HCT116 (cell line): ENCODE results near the gene WDPCP. TPM values are rescaled to one million over a fixed set of nuclear protein-coding genes. Genes with fewer than 3 reads are reported as not detected.

Experiments used
- ATAC-seq: fragments of 200-7000 bp; cut with Tn5 transposase; 2 replicates; pipeline ENCODE4 v1.9.1; 2020; ENCODE audit warnings: mild to moderate bottlenecking, moderate library complexity
- BruUV-seq: library from RNA; stranded (reverse); fragments of 400-500 nt; replicated peaks from 2 replicates; lab custom pipeline; 2021; lab: Mats Ljungman, UMichigan
- CTCF ChIA-PET: fragments of 300-600 bp; sonication (Branson Sonifier 250); formaldehyde crosslinking; loops from one replicate; lab custom pipeline; 2021; ENCODE audit warnings: antibody characterized with exemption; lab: Charles Lee
- POLR2A ChIA-PET: fragments of 300-600, 350-600 bp; sonication (Branson Sonifier 250); formaldehyde crosslinking; loops from one replicate; lab custom pipeline; 2021; ENCODE audit warnings: antibody characterized with exemption; lab: Charles Lee
- RAD21 ChIA-PET, 2 experiments: fragments of 300-600 bp; sonication (Branson Sonifier 250); formaldehyde crosslinking; loops; one replicate each; lab custom pipeline; 2023; ENCODE audit warnings: low total read pairs in 2 of 2; ENCODE audit not compliant: uncharacterized antibody in 2 of 2, unreplicated experiment in 2 of 2, low non-redundant PET in 1 of 2; lab: Charles Lee
- DNase-seq: peaks from one replicate; pipeline ENCODE4 v3.0.0-alpha.2; 2010; ENCODE audit warnings: low read depth, low spot score
- H2AFZ ChIP-seq: fragments of 200-600 bp; shearing (Covaris generic), sonication (generic); 2 replicates; pipeline ENCODE4 v1.6.1; 2017; ENCODE audit warnings: low read depth, mixed run types, mixed read lengths, antibody characterized with exemption, low read length; ENCODE audit not compliant: poor library complexity, severe bottlenecking
- H3K27ac ChIP-seq: 2 replicates; pipeline ENCODE4 v1.5.1; 2012; ENCODE audit warnings: low read depth, low read length
- H3K27me3 ChIP-seq: fragments of 200-600 bp; sonication (generic); 2 replicates; pipeline ENCODE4 v1.6.1; 2016; ENCODE audit warnings: mixed run types, low read length, mixed read lengths; ENCODE audit not compliant: insufficient read depth
- H3K36me3 ChIP-seq, 2 experiments: fragments of 200-500 bp in 1 of 2; fragments of 200-600 bp in 1 of 2; sonication (Bioruptor generic) in 1 of 2; sonication (generic) in 1 of 2; 2 replicates each; pipeline versions ENCODE4 v1.5.1 to v1.6.1; 2014 to 2016; ENCODE audit warnings: low read length in 2 of 2, inconsistent platforms in 1 of 2, mixed read lengths in 1 of 2, mixed run types in 1 of 2; ENCODE audit not compliant: insufficient read depth in 2 of 2, control insufficient read depth in 1 of 2
- H3K4me1 ChIP-seq, 2 experiments: fragments of 200-600 bp in 1 of 2; sonication (generic) in 1 of 2; 2 replicates each; pipeline versions ENCODE4 v1.5.1 to v1.6.1; 2012 to 2017; ENCODE audit warnings: low read length in 2 of 2, inconsistent platforms in 1 of 2, mild to moderate bottlenecking in 1 of 2, mixed read lengths in 1 of 2, mixed run types in 1 of 2, moderate library complexity in 1 of 2; ENCODE audit not compliant: insufficient read depth in 2 of 2, control insufficient read depth in 1 of 2
- H3K4me2 ChIP-seq: fragments of 200-600 bp; sonication (generic); 2 replicates; pipeline ENCODE4 v1.6.1; 2017; ENCODE audit warnings: mixed run types, low read length, mixed read lengths
- H3K4me3 ChIP-seq, 2 experiments: fragments of 200-600 bp in 1 of 2; sonication (generic) in 1 of 2; replicated peaks in 1 of 2; 2 replicates each; pipeline ENCODE4 v1.5.1; 2011 to 2016; ENCODE audit warnings: low read length in 2 of 2, control low read depth in 1 of 2, low read depth in 1 of 2, mild to moderate bottlenecking in 1 of 2, mixed read lengths in 1 of 2, mixed run types in 1 of 2
- H3K79me2 ChIP-seq: fragments of 200-600 bp; sonication (generic); 2 replicates; pipeline ENCODE4 v1.6.1; 2017; ENCODE audit warnings: mild to moderate bottlenecking, mixed run types, low read length, moderate library complexity, mixed read lengths; ENCODE audit not compliant: insufficient read depth
- H3K9ac ChIP-seq: fragments of 200-600 bp; sonication (generic); 2 replicates; pipeline ENCODE4 v1.6.1; 2016; ENCODE audit warnings: low read length, mixed read lengths
- H3K9me2 ChIP-seq: fragments of 200-600 bp; sonication (generic), shearing (Covaris generic); 2 replicates; pipeline ENCODE4 v1.6.1; 2017; ENCODE audit warnings: mixed run types, mild to moderate bottlenecking, moderate library complexity; ENCODE audit not compliant: insufficient read depth
- H3K9me3 ChIP-seq, 2 experiments: fragments of 200-500 bp in 1 of 2; fragments of 200-600 bp in 1 of 2; sonication (Bioruptor generic) in 1 of 2; sonication (generic) in 1 of 2; 2 replicates each; pipeline ENCODE4 v1.6.1; 2014 to 2017; ENCODE audit warnings: low read length in 2 of 2, mixed read lengths in 2 of 2, inconsistent platforms in 1 of 2, low read depth in 1 of 2, mild to moderate bottlenecking in 1 of 2, mixed run types in 1 of 2, moderate library complexity in 1 of 2; ENCODE audit not compliant: control insufficient read depth in 1 of 2, insufficient read depth in 1 of 2
- H4K20me1 ChIP-seq: fragments of 200-600 bp; sonication (generic), shearing (Covaris generic); 2 replicates; pipeline ENCODE4 v1.6.1; 2017; ENCODE audit warnings: mixed run types, mild to moderate bottlenecking, moderate library complexity; ENCODE audit not compliant: insufficient read depth
- ATF3 ChIP-seq: IDR thresholded peaks from 2 replicates; pipeline ENCODE4 v1.6.1; 2012
- CBX3 ChIP-seq: IDR thresholded peaks from 2 replicates; pipeline ENCODE4 v1.6.1; 2012; ENCODE audit warnings: low read depth
- CEBPB ChIP-seq: IDR thresholded peaks from 2 replicates; pipeline ENCODE4 v1.6.1; 2012; ENCODE audit warnings: low read depth
- CTCF ChIP-seq, 3 experiments: fragments of 200-600 bp in 1 of 3; sonication (generic) in 1 of 3; IDR thresholded peaks in 2 of 3; conservative IDR thresholded peaks in 1 of 3; 2 replicates each; pipeline ENCODE4 v1.5.1; 2012 to 2017; ENCODE audit warnings: low read depth in 2 of 3, low read length in 2 of 3, antibody characterized with exemption in 1 of 3, borderline replicate concordance in 1 of 3, control low read depth in 1 of 3, mild to moderate bottlenecking in 1 of 3, mixed read lengths in 1 of 3, mixed run types in 1 of 3, moderate library complexity in 1 of 3; ENCODE audit not compliant: insufficient read depth in 1 of 3
- EGR1 ChIP-seq: IDR thresholded peaks from 2 replicates; pipeline ENCODE4 v1.6.1; 2012; ENCODE audit warnings: low read depth
- ELF1 ChIP-seq: IDR thresholded peaks from 2 replicates; pipeline ENCODE4 v1.6.1; 2012; ENCODE audit warnings: low read depth, borderline replicate concordance
- EZH2 ChIP-seq: fragments of 200-600 bp; sonication (generic); IDR thresholded peaks from 2 replicates; pipeline ENCODE4 v1.6.1; 2017; ENCODE audit warnings: antibody characterized with exemption, mixed run types
- EZH2phosphoT487 ChIP-seq: fragments of 200-600 bp; IDR thresholded peaks from 2 replicates; pipeline ENCODE4 v1.6.1; 2018; ENCODE audit warnings: antibody characterized with exemption, borderline replicate concordance
- FOSL1 ChIP-seq: IDR thresholded peaks from 2 replicates; pipeline ENCODE4 v1.6.1; 2012; ENCODE audit warnings: low read depth
- JUND ChIP-seq: IDR thresholded peaks from 2 replicates; pipeline ENCODE4 v1.6.1; 2012
- MAX ChIP-seq: IDR thresholded peaks from 2 replicates; pipeline ENCODE4 v1.6.1; 2012
- REST ChIP-seq: IDR thresholded peaks from 2 replicates; pipeline ENCODE4 v1.6.1; 2012; ENCODE audit warnings: low read depth
- SP1 ChIP-seq: IDR thresholded peaks from 2 replicates; pipeline ENCODE4 v1.6.1; 2012; ENCODE audit warnings: low read depth
- SRF ChIP-seq: IDR thresholded peaks from 2 replicates; pipeline ENCODE4 v1.6.1; 2012; ENCODE audit warnings: low read depth
- YY1 ChIP-seq: IDR thresholded peaks from 2 replicates; pipeline ENCODE4 v1.6.1; 2011; ENCODE audit warnings: low read length, low read depth, moderate library complexity, mild to moderate bottlenecking; ENCODE audit not compliant: insufficient replicate concordance; ENCODE audit errors: extremely low read depth
- ZFX ChIP-seq: fragments of 450-650 bp; IDR thresholded peaks from 2 replicates; pipeline ENCODE4 v1.6.1; 2017
- ZNF274 ChIP-seq: fragments of 200-500 bp; sonication (Bioruptor generic); IDR thresholded peaks from 2 replicates; pipeline ENCODE4 v1.6.1; 2014; ENCODE audit warnings: mild to moderate bottlenecking, low read depth, low read length, inconsistent platforms
- intact Hi-C: fragments of 100-400 bp; cut with micrococcal nuclease; formaldehyde crosslinking; loops from 2 replicates; pipeline ENCODE4 v1.10.0; 2022
- total RNA-seq: library from RNA; stranded (reverse); gene quantifications from one replicate; pipeline ENCODE4 v1.2.1, GENCODE V29; 2021; ENCODE audit not compliant: unreplicated experiment

The WDPCP gene
- total RNA-seq, 1 experiment from 2014 or later: 4.1 TPM

GRCh38 chr2:63537306-63537705, 51.0 kb downstream of the WDPCP start:
- ChIA-PET POLR2A (no interaction called here), CTCF (no interaction called here), RAD21 (no interaction called here)
- no peak for DNase-seq
- Histone ChIP-seq H3K27me3 (no peaks in the 10 kb centered on the region), H3K79me2 (no peaks in the 10 kb centered on the region), H3K27ac (no peak overlapping the region), H3K4me3 (no peak overlapping the region), H2AFZ (no peak overlapping the region), H3K9me2 (no peaks in the 10 kb centered on the region), H4K20me1 (no peaks in the 10 kb centered on the region), H3K4me1 (peaks cover 0 to 4% of the 10 kb centered on the region in 2 experiments; a peak in 1 of 4 replicates), H3K36me3 (no peaks in the 10 kb centered on the region), H3K9ac (no peak overlapping the region), H3K4me2 (no peak overlapping the region), H3K9me3 (no peaks in the 10 kb centered on the region)
- TF ChIP-seq REST (no peak), JUND (no peak)
- ATAC-seq: no peak
- BruUV-seq: no TSS peak
- intact Hi-C loops: no loop called here

- H2AFZ ChIP-seq: no peak overlapping the region
- BruUV-seq: no TSS peak
- no peaks in the 10 kb centered on the region for H3K27me3 ChIP-seq
- CTCF ChIA-PET: no interaction called here
- no peaks in the 10 kb centered on the region for H3K36me3 ChIP-seq
- H4K20me1 ChIP-seq: no peaks in the 10 kb centered on the region
- no peak overlapping the region for H3K4me3 ChIP-seq
- no peaks in the 10 kb centered on the region for H3K9me2 ChIP-seq
- H3K4me1 ChIP-seq: no peaks in the 10 kb centered on the region
- H3K9me3 ChIP-seq: no peaks in the 10 kb centered on the region
- H3K79me2 ChIP-seq: no peaks in the 10 kb centered on the region
- ATAC-seq (no peak), DNase-seq (no peak)
- H3K9ac ChIP-seq: no peak overlapping the region
- RAD21 ChIA-PET: no interaction called here
- intact Hi-C loops: no loop called here
- H3K27ac ChIP-seq: no peak overlapping the region
- no peak overlapping the region for H3K4me2 ChIP-seq
- POLR2A ChIA-PET: no interaction called here
- TF ChIP-seq ZFX (no peak), MAX (no peak), SP1 (no peak), CBX3 (no peak), ELF1 (no peak), EZH2 (no peak), JUND (no peak), CEBPB (no peak), SRF (no peak), EGR1 (no peak), ATF3 (no peak), YY1 (no peak), ZNF274 (no peak), FOSL1 (no peak), CTCF (IDR thresholded peaks at IDR 0.05 in 2 of 3, conservative IDR thresholded peaks at IDR 0.05 in 1 of 3; ENCODE audit: borderline replicate concordance in 1 of 3, insufficient read depth in 1 of 3, low read depth in 2 of 3, low read length in 2 of 3) (no peak), EZH2phosphoT487 (no peak)
These were observed 57.5 kb downstream of the WDPCP start for GRCh38 chr2:63530704-63531279.
